OCI-LY7 (cell line): ENCODE data around the gene MSANTD7. TPM values are rescaled to one million over a fixed set of nuclear protein-coding genes. Genes with fewer than 3 reads are reported as not detected.

Experiments used
- BruUV-seq: library from RNA; stranded (reverse); fragments of 400-500 nt; replicated peaks from 2 replicates; lab custom pipeline; 2021; lab: Mats Ljungman, UMichigan
- CTCF ChIA-PET: fragments of 300-600 bp; sonication (Branson Sonifier 250); formaldehyde crosslinking; loops from one replicate; lab custom pipeline; 2022; ENCODE audit warnings: antibody characterized with exemption; ENCODE audit not compliant: unreplicated experiment; lab: Charles Lee
- POLR2A ChIA-PET: fragments of 300-600 bp; sonication (Branson Sonifier 250); formaldehyde crosslinking; loops from one replicate; lab custom pipeline; 2022; ENCODE audit warnings: antibody characterized with exemption; lab: Charles Lee
- DNase-seq: peaks from one replicate; pipeline ENCODE4 v3.0.0-alpha.2; 2015; ENCODE audit warnings: low spot score
- H2AFZ ChIP-seq: fragments of 200-600 bp; sonication (generic), shearing (Covaris generic); 2 replicates; pipeline ENCODE4 v1.6.1; 2014; ENCODE audit warnings: mild to moderate bottlenecking, antibody characterized with exemption, low read length, moderate library complexity
- H3K27ac ChIP-seq: fragments of 200-600 bp; sonication (generic); 2 replicates; pipeline ENCODE4 v1.5.1; 2014; ENCODE audit warnings: mixed run types, low read depth, mild to moderate bottlenecking, moderate library complexity, low read length, inconsistent platforms; ENCODE audit not compliant: poor library complexity, severe bottlenecking
- H3K36me3 ChIP-seq: fragments of 200-600 bp; sonication (generic); 2 replicates; pipeline ENCODE4 v1.6.1; 2014; ENCODE audit warnings: mild to moderate bottlenecking, antibody characterized with exemption, low read length, moderate library complexity, mixed read lengths; ENCODE audit not compliant: insufficient read depth
- H3K4me1 ChIP-seq: fragments of 200-600 bp; sonication (generic); 2 replicates; pipeline ENCODE4 v1.5.1; 2014; ENCODE audit warnings: mild to moderate bottlenecking, low read length; ENCODE audit not compliant: insufficient read depth, poor library complexity, severe bottlenecking
- H3K4me2 ChIP-seq: fragments of 200-600 bp; sonication (generic); 2 replicates; pipeline ENCODE4 v1.6.1; 2014; ENCODE audit warnings: mild to moderate bottlenecking, low read length
- H3K4me3 ChIP-seq: fragments of 200-600 bp; sonication (generic); 2 replicates; pipeline ENCODE4 v1.5.1; 2014; ENCODE audit warnings: mild to moderate bottlenecking, low read depth, low read length; ENCODE audit not compliant: poor library complexity, severe bottlenecking
- H3K79me2 ChIP-seq: fragments of 200-600 bp; sonication (generic); 2 replicates; pipeline ENCODE4 v1.6.1; 2016; ENCODE audit warnings: low read depth, mild to moderate bottlenecking, low read length, moderate library complexity, mixed read lengths; ENCODE audit not compliant: insufficient read depth
- H3K9me2 ChIP-seq: fragments of 200-600 bp; sonication (generic); 2 replicates; pipeline ENCODE4 v1.6.1; 2016; ENCODE audit warnings: mild to moderate bottlenecking, low read length, mixed read lengths; ENCODE audit not compliant: insufficient read depth
- H3K9me3 ChIP-seq: fragments of 200-600 bp; sonication (generic); 2 replicates; pipeline ENCODE4 v1.6.1; 2014; ENCODE audit warnings: mild to moderate bottlenecking, mixed run types, low read length, mixed read lengths
- H4K20me1 ChIP-seq: fragments of 200-600 bp; sonication (generic); 2 replicates; pipeline ENCODE4 v1.6.1; 2014; ENCODE audit warnings: mild to moderate bottlenecking, antibody characterized with exemption, low read length, moderate library complexity, mixed read lengths; ENCODE audit not compliant: insufficient read depth
- CTCF ChIP-seq: fragments of 200-600 bp; sonication (generic); conservative IDR thresholded peaks from 2 replicates; pipeline ENCODE4 v1.5.1; 2014; ENCODE audit warnings: mild to moderate bottlenecking, antibody characterized with exemption, low read length, moderate library complexity, mixed read lengths
- EZH2phosphoT487 ChIP-seq: fragments of 200-600 bp; sonication (generic); IDR thresholded peaks from 2 replicates; pipeline ENCODE4 v1.6.1; 2018; ENCODE audit warnings: low read depth, borderline replicate concordance, mild to moderate bottlenecking, mixed run types, antibody characterized with exemption, low read length, moderate library complexity, mixed read lengths
- intact Hi-C: fragments of 100-400 bp; cut with micrococcal nuclease; formaldehyde crosslinking; loops from one replicate; pipeline ENCODE4 v1.10.0; 2022; ENCODE audit not compliant: unreplicated experiment
- total RNA-seq, 2 experiments: library from RNA; depleted of rRNA in 1 of 2; stranded (reverse); fragments of >200 nt in 1 of 2; shearing (Covaris generic) in 1 of 2; gene quantifications; 2 replicates each; pipeline ENCODE4 v1.2.3, GENCODE V29; 2014 to 2022

MSANTD7 gene
- total RNA-seq, 2 experiments from 2014 or later = 26.5 to 29.5 TPM

- Histone ChIP-seq H3K4me3 (peak overlapping the region; percentile 88), H3K4me1 (peaks cover 42% of the 10 kb centered on the region), H3K36me3 (peaks cover 43% of the 10 kb centered on the region), H3K27ac (peak overlapping the region; percentile 61), H4K20me1 (peaks cover 18% of the 10 kb centered on the region; the same call in 1 of the 2 replicates), H3K79me2 (peaks cover 72% of the 10 kb centered on the region), H3K9me3 (no peaks in the 10 kb centered on the region), H3K9me2 (no peaks in the 10 kb centered on the region), H3K4me2 (peak overlapping the region; percentile 92), H2AFZ (peak overlapping the region; percentile 70)
- intact Hi-C loops = loop anchor here (5.0 kb wide), 2 partner anchors 218 to 277 kb away; partner anchors contain the start of gene RPP38
- ChIA-PET CTCF (interaction anchor here (0.6 to 1.5 kb wide), 2 partner anchors 74 to 221 kb away, joined by 3 to 6 read pairs; partner anchors contain the start of gene DCLRE1C), POLR2A (interaction anchor here (1.1 to 4.0 kb wide), 7 partner anchors 11 to 80 kb away, joined by 3 to 23 read pairs (median 9); partner anchors contain the start of genes CDNF, HSPA14, MEIG1 and MSANTD7)
- peak; percentile 60 for DNase-seq
- TF ChIP-seq CTCF (no peak), EZH2phosphoT487 (no peak)
- no TSS peak for BruUV-seq
Observed at GRCh38 chr10:14879124-14879927, 41.2 kb downstream of the MSANTD7 start.

GRCh38 chr10:14879928-14880193 lies 41.8 kb downstream of the MSANTD7 start:
- Histone ChIP-seq H3K4me2 (peak overlapping the region; percentile 92), H3K9me2 (no peaks in the 10 kb centered on the region), H3K79me2 (peaks cover 78% of the 10 kb centered on the region), H3K9me3 (no peaks in the 10 kb centered on the region), H4K20me1 (peaks cover 18% of the 10 kb centered on the region; the same call in 1 of the 2 replicates), H3K4me3 (peak overlapping the region; percentile 88), H3K27ac (peak overlapping the region; percentile 61), H3K36me3 (peaks cover 48% of the 10 kb centered on the region), H2AFZ (no peak overlapping the region), H3K4me1 (peaks cover 42% of the 10 kb centered on the region)
- ChIA-PET CTCF (interaction anchor here (0.6 kb wide), 1 partner anchor 220 kb away, joined by 3 read pairs; no protein-coding TSS in a partner anchor), POLR2A (interaction anchor here (0.9 to 4.0 kb wide), 5 partner anchors 10 to 131 kb away, joined by 3 to 23 read pairs (median 6); partner anchors contain the start of gene MEIG1)
- DNase-seq = peak; percentile 16
- BruUV-seq = TSS peak; percentile 64
- intact Hi-C loops = loop anchor here (5.0 kb wide), 2 partner anchors 217 to 278 kb away; partner anchors contain the start of gene RPP38
- TF ChIP-seq CTCF (no peak), EZH2phosphoT487 (no peak)
